HFF-Myc (cell line): Measurements from ENCODE around the gene SLC35F1.

ENCODE experiments used
- DNase-seq: peaks from one replicate; pipeline ENCODE4 v3.0.0-alpha.2; 2011; ENCODE audit warnings: low read depth; ENCODE audit errors: extremely low read depth
- H3K4me3 ChIP-seq: replicated peaks from 2 replicates; pipeline ENCODE4 v1.5.1; 2011; ENCODE audit warnings: low read depth, mild to moderate bottlenecking, control low read depth, low read length
- TF ChIP-seq, protein P1 (sequence below): IDR thresholded peaks from 2 replicates; pipeline ENCODE4 v1.5.1; 2012; ENCODE audit warnings: mild to moderate bottlenecking, low read depth, low read length, control low read depth; ENCODE audit errors: missing control alignments

The SLC35F1 gene

DNA sequence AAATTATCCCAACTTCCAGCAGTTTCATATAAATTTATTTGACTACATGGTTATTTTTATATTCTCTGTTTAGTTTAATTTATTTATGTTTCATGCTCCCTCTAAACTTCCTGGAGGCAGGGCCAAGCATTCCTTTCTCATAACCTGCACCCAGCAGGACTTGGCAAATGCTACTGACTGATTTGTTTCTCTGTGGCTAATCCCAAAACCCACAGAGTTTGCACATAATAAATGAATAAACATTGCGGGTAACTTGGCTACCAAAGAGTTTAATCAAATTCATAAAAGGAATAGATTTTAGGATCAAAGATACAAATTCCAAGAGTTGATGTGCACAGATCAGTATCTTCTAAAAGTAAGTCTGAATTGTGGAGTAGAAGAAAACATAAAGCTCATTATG, 239.5 kb downstream of the SLC35F1 start:
- no peak for DNase-seq
- no peak overlapping the region for H3K4me3 ChIP-seq
- TF ChIP-seq, protein P1, sequence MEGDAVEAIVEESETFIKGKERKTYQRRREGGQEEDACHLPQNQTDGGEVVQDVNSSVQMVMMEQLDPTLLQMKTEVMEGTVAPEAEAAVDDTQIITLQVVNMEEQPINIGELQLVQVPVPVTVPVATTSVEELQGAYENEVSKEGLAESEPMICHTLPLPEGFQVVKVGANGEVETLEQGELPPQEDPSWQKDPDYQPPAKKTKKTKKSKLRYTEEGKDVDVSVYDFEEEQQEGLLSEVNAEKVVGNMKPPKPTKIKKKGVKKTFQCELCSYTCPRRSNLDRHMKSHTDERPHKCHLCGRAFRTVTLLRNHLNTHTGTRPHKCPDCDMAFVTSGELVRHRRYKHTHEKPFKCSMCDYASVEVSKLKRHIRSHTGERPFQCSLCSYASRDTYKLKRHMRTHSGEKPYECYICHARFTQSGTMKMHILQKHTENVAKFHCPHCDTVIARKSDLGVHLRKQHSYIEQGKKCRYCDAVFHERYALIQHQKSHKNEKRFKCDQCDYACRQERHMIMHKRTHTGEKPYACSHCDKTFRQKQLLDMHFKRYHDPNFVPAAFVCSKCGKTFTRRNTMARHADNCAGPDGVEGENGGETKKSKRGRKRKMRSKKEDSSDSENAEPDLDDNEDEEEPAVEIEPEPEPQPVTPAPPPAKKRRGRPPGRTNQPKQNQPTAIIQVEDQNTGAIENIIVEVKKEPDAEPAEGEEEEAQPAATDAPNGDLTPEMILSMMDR: no peak

DNA sequence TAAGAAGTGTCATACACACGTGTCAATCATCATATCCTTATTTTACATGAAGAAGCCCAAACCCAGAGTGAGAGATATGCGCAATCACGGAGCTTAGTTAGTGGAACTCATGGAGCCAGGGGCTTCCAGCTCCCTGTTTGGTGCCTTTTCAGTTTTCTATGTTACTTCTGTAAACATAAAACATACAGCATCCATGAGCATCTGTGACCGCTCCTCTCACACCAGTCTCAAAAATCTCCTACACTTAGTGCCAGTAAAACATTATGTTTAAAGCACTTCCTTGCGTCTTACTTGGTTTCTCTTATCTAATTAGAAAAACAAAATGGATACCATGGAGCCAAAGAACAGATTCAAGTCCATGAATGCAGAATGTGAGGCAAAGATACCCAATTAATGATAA, 240.4 kb downstream of the SLC35F1 start:
- no peak for DNase-seq
- no peak overlapping the region for H3K4me3 ChIP-seq
- TF ChIP-seq, protein P1: no peak

DNA sequence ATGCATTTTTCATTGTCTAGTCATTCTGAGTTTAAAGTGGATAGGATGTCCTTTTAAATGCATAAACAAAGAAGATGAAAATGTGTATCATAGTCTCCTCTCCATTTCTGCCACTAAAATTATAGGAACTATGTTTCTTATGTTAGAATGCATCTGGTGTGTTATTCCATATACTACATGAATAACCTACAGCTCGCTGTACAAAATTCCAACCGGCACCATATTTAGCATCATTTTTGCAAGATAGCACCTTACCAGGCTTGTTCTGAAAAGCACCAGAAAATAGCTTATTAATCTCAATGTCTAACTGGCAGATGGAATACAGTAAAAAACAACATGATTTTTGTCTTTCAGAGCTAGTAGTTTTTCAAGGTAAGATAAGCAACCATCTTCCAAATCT, 241.5 kb downstream of the SLC35F1 start:
- DNase-seq: no peak
- no peak overlapping the region for H3K4me3 ChIP-seq
- TF ChIP-seq, protein P1: no peak

DNA sequence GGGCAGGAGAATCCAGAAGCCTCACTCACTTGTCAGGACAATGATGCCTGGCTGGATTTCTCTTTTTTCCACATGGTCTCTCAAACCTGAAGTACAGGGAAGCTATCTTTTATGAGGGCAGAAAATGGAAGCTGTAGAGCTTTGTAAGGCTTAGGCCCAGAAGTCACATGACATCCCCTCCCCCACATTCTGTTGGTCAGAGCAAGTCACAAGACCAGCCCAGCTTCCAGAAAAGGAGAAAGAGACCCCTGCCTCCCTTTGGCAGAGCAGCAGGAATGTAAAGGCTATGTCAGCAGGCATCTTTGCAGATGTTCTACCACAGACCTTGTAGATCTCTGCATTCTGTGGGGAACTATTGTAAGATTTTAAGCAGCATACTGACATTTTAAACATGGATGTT, 245.5 kb downstream of the SLC35F1 start:
- TF ChIP-seq, protein P1: no peak
- no peak for DNase-seq
- H3K4me3 ChIP-seq: no peak overlapping the region

DNA sequence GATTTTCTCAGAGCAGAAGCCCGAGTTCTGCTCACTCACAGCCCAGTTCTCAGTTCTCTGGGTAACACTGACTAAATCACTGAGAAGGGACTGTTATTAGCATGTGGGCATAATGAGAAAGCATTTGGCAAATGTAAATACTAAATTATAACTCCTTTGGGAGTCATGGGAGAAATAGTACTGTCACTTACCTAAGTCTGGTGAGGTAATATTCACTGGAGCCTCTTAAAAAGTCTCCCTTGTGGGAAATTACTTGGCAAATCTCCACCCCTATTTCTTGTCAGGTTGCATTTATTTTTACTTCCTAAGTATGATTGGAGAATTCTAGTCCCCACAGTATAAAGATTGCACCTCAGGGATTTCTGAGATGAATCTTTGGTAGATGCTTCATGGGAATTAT, 254.3 kb downstream of the SLC35F1 start:
- TF ChIP-seq, protein P1: no peak
- H3K4me3 ChIP-seq: no peak overlapping the region
- no peak for DNase-seq

DNA sequence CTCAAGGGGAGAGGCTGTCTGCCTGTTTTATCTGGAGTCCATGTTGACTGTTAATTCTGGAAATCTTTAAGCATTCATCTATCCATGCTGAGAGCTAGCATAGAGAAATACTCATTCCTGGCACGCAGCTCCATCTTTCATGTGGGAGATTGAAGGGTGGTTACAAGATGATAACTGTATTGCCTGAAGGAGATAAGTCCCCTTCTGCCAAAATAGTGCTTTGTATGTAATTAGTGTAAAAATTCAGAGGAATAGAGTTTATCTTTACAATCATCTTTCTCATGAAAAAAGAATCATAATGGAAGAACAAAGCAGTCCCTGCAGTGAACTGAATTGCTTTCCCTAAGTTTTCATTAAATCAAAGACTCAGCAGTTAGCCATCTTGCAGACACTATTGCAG, 256.5 kb downstream of the SLC35F1 start:
- no peak for DNase-seq
- TF ChIP-seq, protein P1: no peak
- no peak overlapping the region for H3K4me3 ChIP-seq

DNA sequence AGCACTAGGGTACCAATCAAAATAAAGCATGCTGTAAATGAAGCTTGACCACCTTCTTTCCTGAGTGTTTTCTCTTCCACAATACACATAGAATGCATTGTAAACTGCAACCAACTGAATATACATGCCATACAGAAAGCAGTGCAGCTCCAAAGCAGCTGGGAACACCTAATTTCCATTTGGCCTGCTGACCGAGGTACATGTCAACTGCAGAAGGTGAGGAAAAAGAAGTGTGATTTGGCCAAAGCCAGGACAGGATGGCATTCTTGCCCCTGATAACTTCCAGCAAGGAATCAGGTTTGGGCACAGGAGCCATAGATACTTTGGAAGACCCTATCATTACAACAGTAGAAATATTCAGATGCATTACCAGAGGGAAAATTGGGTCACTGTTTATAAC, 258.4 kb downstream of the SLC35F1 start:
- no peak for DNase-seq
- TF ChIP-seq, protein P1: no peak
- no peak overlapping the region for H3K4me3 ChIP-seq
